GM21825 (cell line): ENCODE measurements around the gene CCDC169.
"Not testable (repeated sequence)": the region's sequence is repeated elsewhere in the genome, so short reads cannot be mapped to it uniquely, and the experiment has no call there.

Source experiments
- ATAC-seq: cut with Tn5 transposase; IDR thresholded peaks from one replicate; pipeline ENCODE4 v1.9.1; 2021; ENCODE audit warnings: mild to moderate bottlenecking, moderate library complexity; ENCODE audit not compliant: unreplicated experiment

CCDC169 gene

DNA sequence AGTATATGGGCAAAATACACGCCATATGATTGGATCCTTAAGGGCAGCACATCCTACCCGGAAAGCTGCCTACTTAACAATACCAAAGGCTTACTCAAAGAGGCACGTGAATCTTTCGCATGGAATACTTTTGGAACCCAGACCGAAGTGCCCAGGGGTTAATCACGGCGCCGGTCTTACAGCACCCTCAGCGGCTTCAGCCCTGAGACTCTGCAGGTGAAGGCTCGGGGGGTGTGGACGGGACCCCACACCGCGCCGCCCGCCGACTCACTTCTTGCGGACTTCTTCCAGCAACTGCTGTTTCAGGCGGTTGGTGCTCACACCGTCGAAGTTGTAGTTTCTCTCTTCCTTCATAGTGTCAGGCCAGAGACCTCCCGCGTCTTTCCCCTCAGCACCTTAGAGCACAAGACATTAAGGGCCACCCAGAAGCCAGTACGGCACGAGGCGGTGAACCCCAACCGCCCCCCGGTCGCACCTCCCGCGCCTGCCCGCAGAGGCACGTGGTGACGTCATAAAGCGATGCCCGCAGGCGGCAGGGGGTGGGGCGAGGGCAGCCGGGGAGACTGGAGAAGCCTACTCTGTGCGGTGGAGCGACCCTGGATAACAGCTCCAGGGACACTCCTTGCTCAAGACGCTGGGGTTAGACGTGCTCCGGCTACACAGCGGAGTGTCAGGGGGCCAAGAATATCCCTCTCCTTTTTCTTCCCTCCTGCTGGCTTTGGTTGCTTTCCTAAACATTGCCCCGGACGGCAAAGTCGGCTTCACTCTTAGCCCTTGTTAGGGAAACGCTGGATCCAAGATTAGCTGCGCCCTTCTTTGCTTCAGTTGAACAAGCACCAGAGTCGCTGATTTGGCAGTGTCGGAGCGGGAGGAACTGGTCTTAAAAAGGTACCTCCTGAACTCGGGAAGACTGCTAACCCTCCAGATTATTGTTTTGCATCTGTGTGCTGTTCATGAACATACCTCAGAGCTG is at the start of gene CCDC169:
TSS of gene CCDC169 (minus strand) at position 449 of the 973 bp plus-strand sequence. CDS start at position 354, 95 bp downstream.
- ATAC-seq: no peak

DNA sequence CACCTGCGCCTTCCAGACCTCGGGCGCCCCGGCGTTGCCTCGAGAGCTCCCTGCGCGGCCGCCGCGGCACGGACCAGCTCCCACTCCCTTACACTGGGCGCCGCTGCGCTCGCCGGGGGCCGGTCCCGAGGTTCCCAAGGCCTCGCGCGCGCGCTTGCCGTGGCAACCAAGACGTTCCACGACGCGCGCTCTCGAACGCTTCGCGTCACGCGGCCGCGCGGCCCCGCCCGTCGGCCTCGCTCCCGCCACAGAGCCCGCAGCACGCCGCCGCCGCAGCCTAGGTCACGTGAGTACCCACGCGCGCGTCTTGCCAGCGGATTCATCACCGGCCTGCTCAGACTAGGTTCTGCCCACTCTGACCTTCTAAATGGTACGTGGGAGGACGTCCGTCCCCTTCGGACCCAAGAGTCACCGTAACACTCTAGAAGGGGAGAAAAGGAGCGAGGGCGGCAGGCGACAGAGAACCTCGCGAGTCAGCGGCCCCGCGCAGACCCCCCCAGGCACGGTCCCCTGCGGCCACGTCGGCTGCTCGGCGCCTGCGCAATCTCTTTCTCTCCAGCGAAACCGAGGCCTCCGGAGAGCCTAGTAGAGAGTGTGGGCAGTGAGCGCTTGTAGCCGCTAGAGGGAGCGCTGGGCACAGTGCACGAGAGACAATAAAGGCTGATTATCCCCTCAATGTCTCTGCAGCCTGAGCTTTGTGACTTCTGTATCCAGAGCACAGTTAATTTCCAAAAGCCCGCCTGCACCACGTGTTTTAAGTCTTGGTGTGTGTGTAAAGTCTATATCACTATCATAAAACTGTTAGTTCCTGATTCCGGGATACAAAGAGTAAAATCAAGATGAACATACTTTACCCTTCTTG is 48.8 kb upstream of the CCDC169 start, which contains the start of gene SPART:
TSS of gene SPART (minus strand) at position 173 of the 862 bp plus-strand sequence. CDS start 10,564 bp downstream, outside the sequence.
- peak; percentile 95 for ATAC-seq

GRCh38 chr13:36345438-36346221 is 48.0 kb upstream of the CCDC169 start:
- ATAC-seq: no peak

- no peak for ATAC-seq
Observed at GRCh38 chr13:36344886-36345437, 47.3 kb upstream of the CCDC169 start.

DNA sequence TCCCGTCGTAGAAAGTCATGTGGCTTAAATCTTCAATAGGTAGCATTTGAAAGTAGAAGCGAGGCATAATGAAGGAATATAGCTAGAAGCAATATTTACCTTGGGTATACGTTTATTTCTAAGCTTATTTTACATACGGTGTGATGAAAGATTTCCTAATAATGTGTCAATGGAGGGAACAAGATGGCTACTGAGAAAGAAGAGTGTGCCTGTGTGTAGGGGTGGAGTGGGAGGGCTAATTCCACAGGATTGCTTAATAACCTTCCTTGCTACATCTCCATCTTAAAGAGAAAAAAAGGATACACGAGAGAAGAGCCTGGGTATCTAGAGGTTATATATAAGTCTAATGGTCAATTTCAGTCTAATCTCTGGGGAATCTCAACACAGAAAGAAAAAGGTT is 46.6 kb upstream of the CCDC169 start:
- ATAC-seq: no peak

DNA sequence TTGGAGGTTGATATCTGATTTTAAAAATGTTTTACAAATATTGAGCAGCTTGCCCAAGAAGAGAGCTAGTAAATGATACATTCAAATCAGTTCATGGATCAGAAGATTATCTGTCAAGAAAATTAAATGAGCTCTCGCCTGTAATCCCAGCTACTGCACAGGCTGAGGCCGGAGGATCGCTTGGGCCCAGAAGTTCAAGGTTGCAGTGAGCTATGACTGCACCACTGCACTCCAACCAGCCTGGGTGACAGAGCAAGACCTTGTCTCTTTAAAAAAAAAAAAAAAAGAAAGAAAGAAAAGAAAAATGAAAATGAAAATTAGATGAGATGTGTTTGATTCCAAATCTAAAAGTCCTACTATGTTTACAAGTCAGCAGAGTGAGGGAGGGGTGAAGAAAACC is 46.2 kb upstream of the CCDC169 start:
- no peak for ATAC-seq

DNA sequence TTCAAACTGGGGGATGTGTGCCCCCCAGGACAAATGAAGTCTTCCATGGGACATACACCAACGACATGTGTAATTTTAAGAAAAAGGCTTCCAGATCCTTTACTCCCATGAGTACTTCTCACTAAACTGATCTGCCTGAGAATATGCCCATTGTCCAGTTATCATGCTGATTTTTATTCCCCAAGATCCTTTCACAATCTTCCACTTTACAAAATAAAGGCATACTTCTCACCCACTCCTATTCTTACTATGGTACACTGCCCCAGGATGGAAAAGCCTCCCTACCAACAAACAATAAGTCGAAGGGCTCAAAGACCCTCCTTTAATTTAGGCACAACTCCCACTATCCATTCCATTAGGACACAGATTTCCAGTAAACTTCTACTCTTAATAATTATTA is 45.1 kb upstream of the CCDC169 start:
- no peak for ATAC-seq

- ATAC-seq: no peak
Observed at GRCh38 chr13:36341718-36342117, 44.1 kb upstream of the CCDC169 start.

- ATAC-seq: no peak
Observed at GRCh38 chr13:36339600-36340155, 42.1 kb upstream of the CCDC169 start.

GRCh38 chr13:36337938-36338641 is 40.5 kb upstream of the CCDC169 start:
- no peak for ATAC-seq

DNA sequence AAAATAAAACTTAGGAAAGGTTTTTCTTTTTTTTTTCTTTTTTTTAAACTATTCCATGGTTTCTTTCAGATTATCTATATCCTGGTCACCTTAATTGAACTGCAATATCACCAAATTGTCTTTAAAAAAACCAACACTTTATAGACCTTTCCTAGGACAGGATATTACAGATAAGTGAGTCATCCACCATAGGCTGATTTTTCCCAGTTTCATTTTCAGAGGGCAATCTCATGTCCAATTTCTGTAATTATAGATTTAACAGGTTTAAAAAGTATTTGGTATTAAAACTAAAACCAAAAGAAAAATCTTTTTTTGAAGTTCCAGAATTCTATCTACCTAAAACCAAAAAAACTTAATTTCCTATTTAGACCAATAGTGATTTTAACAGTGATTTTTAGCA is 35.4 kb upstream of the CCDC169 start:
- no peak for ATAC-seq

GRCh38 chr13:36332255-36332654 is 34.6 kb upstream of the CCDC169 start:
- not testable (repeated sequence) for ATAC-seq

GRCh38 chr13:36331280-36331679 is 33.7 kb upstream of the CCDC169 start:
- ATAC-seq: no peak

DNA sequence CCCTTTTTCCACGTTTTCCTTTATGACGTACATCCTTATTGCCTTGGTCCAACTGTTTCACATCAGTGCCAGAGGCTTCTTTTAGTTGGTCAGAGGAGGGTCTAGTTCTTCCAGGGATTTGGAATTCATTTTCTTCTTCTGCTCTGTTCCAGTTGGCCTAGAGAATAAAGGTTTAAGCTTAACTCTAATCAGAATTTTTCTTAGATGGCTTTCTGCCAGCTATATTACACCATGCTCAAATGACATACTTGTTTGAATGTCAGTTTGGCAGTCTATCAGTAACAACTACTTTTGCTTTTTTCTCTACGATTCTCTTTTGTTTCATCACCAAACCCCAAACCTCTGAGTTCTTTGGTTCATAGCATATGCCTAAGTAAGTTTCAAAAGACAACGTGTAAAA is 31.7 kb upstream of the CCDC169 start:
- ATAC-seq: no peak

DNA sequence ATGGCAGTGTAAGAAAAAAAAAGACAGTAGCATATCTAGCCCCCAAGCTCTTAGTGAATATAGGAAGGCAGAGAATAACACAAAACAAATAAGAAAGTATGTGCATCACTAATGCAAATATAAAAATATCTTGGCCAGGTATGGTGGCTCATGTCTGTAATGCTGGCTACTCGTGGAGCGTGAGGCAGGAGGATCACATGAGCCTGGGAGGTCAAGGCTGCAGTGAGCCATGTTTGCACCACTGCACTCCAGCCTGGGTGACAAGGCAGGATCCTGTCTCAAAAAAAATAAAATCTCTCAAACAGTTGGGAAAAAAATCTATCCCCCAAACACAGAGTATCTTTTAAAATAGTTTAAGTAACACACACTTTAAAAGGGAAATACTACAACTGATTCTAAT is 31.2 kb upstream of the CCDC169 start:
- ATAC-seq: no peak

GRCh38 chr13:36325912-36326311 is 28.3 kb upstream of the CCDC169 start:
- ATAC-seq: no peak

GRCh38 chr13:36324881-36325280 is 27.3 kb upstream of the CCDC169 start:
- not testable (repeated sequence) for ATAC-seq

DNA sequence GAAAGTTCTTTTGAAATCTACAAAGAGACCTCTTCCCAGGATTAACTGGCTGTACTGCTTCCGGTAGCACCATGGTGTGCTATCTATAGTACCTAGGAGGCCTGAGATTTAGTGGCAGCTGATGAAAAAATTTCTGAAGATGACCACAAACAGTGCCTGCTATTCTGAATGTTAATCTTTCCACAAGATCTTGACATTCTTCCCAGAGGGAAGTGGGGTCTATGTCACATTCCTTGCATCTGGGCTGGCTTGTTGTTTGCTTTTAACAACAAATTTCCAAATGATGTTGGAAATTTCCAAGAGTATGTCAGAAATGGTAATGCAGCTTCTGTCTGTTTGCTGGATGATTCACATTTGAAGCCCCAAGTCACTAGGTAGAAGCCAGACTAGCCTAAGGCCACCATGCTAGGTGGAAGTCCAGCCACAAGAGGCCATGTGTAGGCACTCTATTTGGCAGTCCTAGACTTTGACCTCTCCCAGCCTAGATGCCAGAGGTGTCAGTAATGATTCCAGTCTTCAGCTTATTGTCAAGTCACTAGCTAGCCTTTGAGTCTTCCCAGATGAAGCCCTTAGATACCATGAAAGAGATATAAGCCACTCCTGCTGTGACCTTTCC is 26.4 kb upstream of the CCDC169 start:
- no peak for ATAC-seq

DNA sequence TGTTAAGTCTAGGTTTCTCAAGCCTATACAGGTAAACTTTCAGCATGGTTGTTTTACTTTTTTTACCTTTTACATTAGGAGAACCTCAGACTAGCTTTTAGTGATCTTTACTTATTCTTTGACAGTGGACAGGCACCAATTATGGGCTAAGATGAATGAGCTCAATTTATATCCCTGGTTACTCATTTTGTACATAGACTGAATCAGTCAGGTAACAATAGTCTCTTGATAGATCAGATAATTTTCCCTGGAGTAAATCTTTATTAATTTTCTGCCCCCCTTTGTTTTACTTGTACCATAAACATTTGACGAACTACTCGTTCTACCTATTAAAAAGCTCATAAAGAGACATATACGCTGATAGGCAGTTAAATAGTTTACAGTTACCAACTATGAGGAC is 25.8 kb upstream of the CCDC169 start:
- no peak for ATAC-seq
